WTC11 (cell line): ENCODE results near the gene RAB11FIP5. TPM values are rescaled to one million over a fixed set of nuclear protein-coding genes. Genes with fewer than 3 reads are reported as not detected.

Source experiments
- ATAC-seq: fragments of 200-7000 bp; cut with Tn5 transposase; 2 replicates; pipeline ENCODE4 v1.10.0; 2021; ENCODE audit warnings: mild to moderate bottlenecking, moderate library complexity
- CTCF ChIA-PET: fragments of 300-600 bp; sonication (Branson Sonifier 250); formaldehyde crosslinking; loops from one replicate; lab custom pipeline; 2021; ENCODE audit warnings: antibody characterized with exemption; lab: Charles Lee
- POLR2A ChIA-PET: fragments of 350-600 bp; sonication (Branson Sonifier 250); formaldehyde crosslinking; loops from one replicate; lab custom pipeline; 2021; ENCODE audit warnings: antibody characterized with exemption; lab: Charles Lee
- DNase-seq: peaks from one replicate; pipeline ENCODE4 v3.0.0; 2021; ENCODE audit warnings: low spot score
- H3K27ac Mint-ChIP-seq: 2 replicates; pipeline ENCODE4 v1.8.0; 2021; ENCODE audit warnings: mixed read lengths
- H3K27me3 Mint-ChIP-seq: 2 replicates; pipeline ENCODE4 v1.8.0; 2021; ENCODE audit warnings: low read depth, mild to moderate bottlenecking, moderate library complexity, mixed read lengths
- H3K36me3 Mint-ChIP-seq: 2 replicates; pipeline ENCODE4 v1.8.0; 2021; ENCODE audit warnings: mixed read lengths
- H3K4me1 Mint-ChIP-seq: 2 replicates; pipeline ENCODE4 v1.8.0; 2022; ENCODE audit warnings: mixed read lengths
- H3K4me3 Mint-ChIP-seq: 2 replicates; pipeline ENCODE4 v1.8.0; 2021; ENCODE audit warnings: mild to moderate bottlenecking, moderate library complexity, mixed read lengths
- H3K9me3 Mint-ChIP-seq: 2 replicates; pipeline ENCODE4 v1.8.0; 2021; ENCODE audit warnings: mixed read lengths
- AFF4 ChIP-seq: sonication (generic); formaldehyde crosslinking; IDR thresholded peaks from 2 replicates; pipeline ENCODE4 v1.8.1; 2023; ENCODE audit warnings: mild to moderate bottlenecking, missing genetic modification reagents, borderline replicate concordance
- ETV6 ChIP-seq: sonication (generic); formaldehyde crosslinking; IDR thresholded peaks from 2 replicates; pipeline ENCODE4 v1.8.1; 2022; ENCODE audit warnings: mild to moderate bottlenecking, missing genetic modification reagents
- PREB ChIP-seq: sonication (generic); formaldehyde crosslinking; IDR thresholded peaks from 2 replicates; pipeline ENCODE4 v1.8.1; 2022; ENCODE audit warnings: mild to moderate bottlenecking, missing genetic modification reagents, moderate library complexity, borderline replicate concordance
- TEAD1 ChIP-seq: sonication (generic); formaldehyde crosslinking; IDR thresholded peaks from 2 replicates; pipeline ENCODE4 v1.8.0; 2022; ENCODE audit warnings: mild to moderate bottlenecking, missing genetic modification reagents
- TP53 ChIP-seq: sonication (generic); formaldehyde crosslinking; IDR thresholded peaks from 2 replicates; pipeline ENCODE4 v1.8.1; 2023; ENCODE audit warnings: mild to moderate bottlenecking, missing genetic modification reagents
- USF1 ChIP-seq: sonication (generic); formaldehyde crosslinking; IDR thresholded peaks from 2 replicates; pipeline ENCODE4 v1.8.0; 2022; ENCODE audit warnings: mild to moderate bottlenecking, missing genetic modification reagents
- ZBTB21 ChIP-seq: sonication (generic); formaldehyde crosslinking; IDR thresholded peaks from 2 replicates; pipeline ENCODE4 v1.8.1; 2023; ENCODE audit warnings: mild to moderate bottlenecking, missing genetic modification reagents, borderline replicate concordance
- ZBTB43 ChIP-seq: sonication (generic); formaldehyde crosslinking; IDR thresholded peaks from 2 replicates; pipeline ENCODE4 v1.8.1; 2023; ENCODE audit warnings: mild to moderate bottlenecking, missing genetic modification reagents
- ZNF232 ChIP-seq: sonication (generic); formaldehyde crosslinking; IDR thresholded peaks from 2 replicates; pipeline ENCODE4 v1.8.0; 2022; ENCODE audit warnings: mild to moderate bottlenecking, missing genetic modification reagents
- ZNF416 ChIP-seq: fragments of 250-450 bp; sonication (Bioruptor Pico); IDR thresholded peaks from 2 replicates; pipeline ENCODE4 v1.9.0; 2021; ENCODE audit warnings: mild to moderate bottlenecking, inconsistent platforms
- ZNF532 ChIP-seq: fragments of 250-450 bp; sonication (Bioruptor Pico); IDR thresholded peaks from 2 replicates; pipeline ENCODE4 v1.9.0; 2021; ENCODE audit warnings: mild to moderate bottlenecking, borderline replicate concordance
- ZSCAN18 ChIP-seq: fragments of 250-450 bp; sonication (Bioruptor Pico); IDR thresholded peaks from 2 replicates; pipeline ENCODE4 v2.1.2; 2022; ENCODE audit warnings: mild to moderate bottlenecking, moderate library complexity
- total RNA-seq: library from RNA; stranded (reverse); gene quantifications from 3 replicates; pipeline ENCODE4 v1.2.3, GENCODE V29; 2021

The RAB11FIP5 gene
- total RNA-seq, 1 experiment from 2014 or later: 16.0 TPM

- no peak for TF ChIP-seq ZSCAN18
- TF ChIP-seq TEAD1 (CRISPR knock-in tag): no peak
- TF ChIP-seq AFF4 (CRISPR knock-in tag): no peak
- TF ChIP-seq ZNF532 (CRISPR knock-in tag): no peak
- no peak for TF ChIP-seq TP53 (CRISPR knock-in tag)
- TF ChIP-seq USF1 (CRISPR knock-in tag): no peak
- no peak for TF ChIP-seq ZBTB21 (CRISPR knock-in tag)
- no peak for TF ChIP-seq PREB (CRISPR knock-in tag)
- TF ChIP-seq ZNF232 (CRISPR knock-in tag): no peak
- no peak for TF ChIP-seq ZNF416
- no peak for TF ChIP-seq ZBTB43 (CRISPR knock-in tag)
- no peak for TF ChIP-seq ETV6 (CRISPR knock-in tag)
- ATAC-seq (no peak), DNase-seq (no peak)
- H3K27me3 Mint-ChIP-seq: peaks cover 26% of the 10 kb centered on the region
- peaks cover 23% of the 10 kb centered on the region for H3K4me1 Mint-ChIP-seq
- H3K27ac Mint-ChIP-seq: no peak overlapping the region
- peak overlapping the region; percentile 57 for H3K4me3 Mint-ChIP-seq
- POLR2A ChIA-PET: no interaction called here
- H3K36me3 Mint-ChIP-seq: peaks cover 3% of the 10 kb centered on the region
- CTCF ChIA-PET: interaction anchor here (0.9 to 4.6 kb wide), 4 partner anchors 42 to 221 kb away, joined by 3 to 48 read pairs (median 16); no protein-coding TSS in a partner anchor
- peaks cover 5% of the 10 kb centered on the region for H3K9me3 Mint-ChIP-seq
Observed at GRCh38 chr2:73114273-73114867, 1.6 kb upstream of the RAB11FIP5 start.
